Stimulated activated CD8-positive, alpha-beta memory T cell treated with anti-CD3 and anti-CD28 coated beads, Interleukin-15, amount 100 ng/mL, for 4 hours (primary cell): ENCODE measurements around the gene UBE2M.
"Not testable (repeated sequence)": the region's sequence is repeated elsewhere in the genome, so short reads cannot be mapped to it uniquely, and the experiment has no call there.

ENCODE experiments used
- DNase-seq, 2 donors: peaks; one replicate each; pipeline ENCODE4 v3.0.0-alpha.2; 2020; ENCODE audit warnings: low read depth in 2 of 2

The UBE2M gene

DNA sequence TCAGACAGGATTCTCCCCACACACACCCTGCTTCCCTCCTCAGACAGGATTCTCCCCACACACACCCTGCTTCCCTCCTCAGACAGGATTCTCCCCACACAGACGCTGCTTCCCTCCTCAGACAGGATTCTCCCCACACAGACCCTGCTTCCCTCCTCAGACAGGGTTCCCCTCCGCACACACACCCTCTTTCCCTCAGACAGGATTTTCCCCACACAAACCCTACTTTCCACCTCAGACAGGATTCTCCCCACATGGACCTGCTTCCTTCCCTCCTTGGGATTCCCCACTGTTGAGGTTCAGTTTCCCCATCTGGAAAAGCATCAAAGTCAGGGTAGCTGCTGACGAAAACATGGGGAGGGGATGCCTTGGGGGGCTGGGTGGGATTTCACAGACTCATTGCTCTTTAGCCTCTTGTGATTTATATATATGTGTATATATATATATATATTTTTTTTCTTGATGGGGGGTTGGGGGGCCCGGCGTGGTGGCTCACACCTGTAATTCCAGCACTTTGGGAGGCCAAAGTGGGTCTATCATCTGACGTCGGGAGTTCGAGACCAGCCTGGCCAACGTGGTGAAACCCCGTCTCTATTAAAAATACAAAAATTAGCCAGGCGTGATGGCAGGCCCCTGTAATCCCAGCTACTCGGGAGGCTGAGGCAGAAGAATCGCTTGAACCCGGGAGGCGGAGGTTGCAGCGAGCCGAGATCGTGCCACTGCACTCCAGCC, 15.6 kb downstream of the UBE2M start:
- not testable (repeated sequence) for DNase-seq

GRCh38 chr19:58539169-58539559, 19.2 kb downstream of the UBE2M start:
- not testable (repeated sequence) for DNase-seq

GRCh38 chr19:58538257-58539168, 19.9 kb downstream of the UBE2M start:
- no peak for DNase-seq

DNA sequence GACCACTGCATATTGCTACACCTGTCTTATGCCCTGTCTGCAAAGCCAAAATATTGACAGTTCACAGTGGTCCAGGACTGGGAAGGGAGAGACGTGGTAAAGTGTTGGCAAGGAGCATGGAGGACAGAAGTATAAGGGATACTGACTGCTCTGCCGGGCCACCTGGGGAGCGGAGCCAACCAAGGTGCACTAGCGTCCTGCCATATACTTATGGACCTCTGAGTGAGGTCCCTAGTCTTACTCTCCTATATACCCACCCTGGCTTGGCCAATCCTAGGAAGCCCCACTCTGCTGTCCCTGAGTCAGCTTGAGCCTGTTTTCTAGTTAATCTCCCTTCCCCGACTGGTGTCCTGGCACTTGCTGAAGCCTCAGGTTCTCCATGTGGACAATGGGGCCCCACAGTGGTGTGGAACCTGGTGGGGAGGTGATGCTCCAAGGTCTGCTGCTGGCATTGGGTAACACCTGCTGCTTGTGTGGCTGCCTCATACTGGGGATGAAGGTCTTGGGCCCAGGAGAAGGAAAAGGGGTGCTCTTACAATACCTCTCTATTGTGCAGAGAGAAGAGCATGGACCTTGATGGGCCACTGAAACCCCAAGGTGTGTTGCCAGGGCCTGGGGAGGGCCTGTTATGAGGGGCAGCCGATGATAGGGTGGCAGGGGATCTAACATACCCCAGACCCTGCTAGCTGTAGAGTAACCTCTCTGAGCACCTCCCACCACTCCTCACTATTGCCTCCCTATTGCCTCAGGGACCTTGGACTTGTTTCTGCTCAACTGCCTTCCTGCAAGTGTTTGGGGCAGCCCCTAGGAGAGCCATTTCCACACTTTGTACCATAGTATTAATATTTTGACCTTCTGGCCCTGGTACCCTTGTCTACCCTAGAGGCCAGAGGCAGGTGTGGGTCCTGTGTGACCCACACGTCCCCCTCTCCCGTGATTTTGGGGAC, 21.3 kb downstream of the UBE2M start:
- DNase-seq = no peak

- no peak for DNase-seq
Observed at GRCh38 chr19:58535857-58536256, 22.6 kb downstream of the UBE2M start.

GRCh38 chr19:58531034-58531840, 27.2 kb downstream of the UBE2M start:
- no peak for DNase-seq

DNA sequence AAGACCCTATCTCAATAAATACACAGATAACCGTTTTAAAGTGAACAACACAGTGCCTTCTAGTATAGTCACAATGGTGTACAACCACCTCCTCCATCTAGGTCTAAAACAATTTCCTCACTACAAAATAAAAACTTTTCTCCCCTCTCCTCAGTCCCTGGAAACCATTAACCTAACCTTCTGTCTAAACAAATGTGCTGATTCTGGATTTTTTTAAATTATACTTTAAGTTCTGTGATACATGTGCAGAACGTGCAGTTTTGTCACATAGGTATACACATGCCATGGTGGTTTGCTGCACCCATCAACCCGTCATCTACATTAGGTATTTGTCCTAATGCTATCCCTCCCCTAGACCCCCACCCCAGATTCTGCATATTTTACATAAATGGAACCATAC, 29.0 kb downstream of the UBE2M start:
- DNase-seq = no peak

DNA sequence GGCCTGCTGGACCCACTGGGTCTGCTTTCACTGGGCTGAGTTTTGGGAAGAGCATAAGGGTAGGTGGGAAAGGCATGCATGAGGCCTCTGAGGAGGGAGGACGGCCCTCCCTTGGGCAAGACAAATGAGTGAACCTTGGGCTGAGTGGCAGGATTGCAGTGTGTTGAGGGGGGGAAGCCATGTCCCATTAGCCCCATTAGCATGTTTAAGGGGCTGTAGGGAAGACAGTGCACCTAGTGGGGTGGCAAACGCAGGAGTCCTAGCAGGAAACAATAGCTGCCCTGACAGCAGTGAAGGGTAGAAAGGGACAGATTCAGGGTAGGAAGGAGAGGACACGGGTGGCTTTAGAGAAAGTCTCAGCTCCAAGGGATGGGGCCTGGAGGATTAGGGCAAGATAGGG, 35.7 kb downstream of the UBE2M start:
- no peak for DNase-seq

DNA sequence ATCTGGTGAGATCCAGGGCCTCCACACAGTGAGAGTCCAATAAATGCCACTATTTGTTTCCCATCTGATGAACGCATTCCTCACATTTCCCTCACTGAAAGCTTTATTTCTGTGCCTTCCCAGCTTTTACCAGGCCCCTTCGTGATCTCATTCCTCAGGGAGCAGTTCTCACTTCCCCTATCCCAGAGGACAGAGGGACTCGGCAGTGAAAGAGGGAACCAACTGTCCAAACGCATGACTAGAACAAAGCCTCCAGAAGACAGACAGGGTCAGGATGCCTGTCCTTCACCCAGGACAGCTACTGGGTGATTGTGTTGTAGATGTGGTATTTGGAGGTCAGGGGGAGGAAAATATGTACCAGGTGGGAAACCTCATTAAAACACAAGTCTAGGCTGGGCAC, 36.8 kb downstream of the UBE2M start:
- DNase-seq = no peak

GRCh38 chr19:58520257-58520599, 38.2 kb downstream of the UBE2M start:
- DNase-seq = no peak

GRCh38 chr19:58519355-58520256, 38.8 kb downstream of the UBE2M start, which contains the start of gene ZBTB45:
ZBTB45 (minus strand) TSS chr19:58519810; CDS start chr19:58517673, 2,137 bp downstream.
- peak; percentile 72 to 76 for DNase-seq

- no peak for DNase-seq
Observed at GRCh38 chr19:58519087-58519354, 39.4 kb downstream of the UBE2M start.

GRCh38 chr19:58518256-58519086, 39.9 kb downstream of the UBE2M start:
- no peak for DNase-seq

DNA sequence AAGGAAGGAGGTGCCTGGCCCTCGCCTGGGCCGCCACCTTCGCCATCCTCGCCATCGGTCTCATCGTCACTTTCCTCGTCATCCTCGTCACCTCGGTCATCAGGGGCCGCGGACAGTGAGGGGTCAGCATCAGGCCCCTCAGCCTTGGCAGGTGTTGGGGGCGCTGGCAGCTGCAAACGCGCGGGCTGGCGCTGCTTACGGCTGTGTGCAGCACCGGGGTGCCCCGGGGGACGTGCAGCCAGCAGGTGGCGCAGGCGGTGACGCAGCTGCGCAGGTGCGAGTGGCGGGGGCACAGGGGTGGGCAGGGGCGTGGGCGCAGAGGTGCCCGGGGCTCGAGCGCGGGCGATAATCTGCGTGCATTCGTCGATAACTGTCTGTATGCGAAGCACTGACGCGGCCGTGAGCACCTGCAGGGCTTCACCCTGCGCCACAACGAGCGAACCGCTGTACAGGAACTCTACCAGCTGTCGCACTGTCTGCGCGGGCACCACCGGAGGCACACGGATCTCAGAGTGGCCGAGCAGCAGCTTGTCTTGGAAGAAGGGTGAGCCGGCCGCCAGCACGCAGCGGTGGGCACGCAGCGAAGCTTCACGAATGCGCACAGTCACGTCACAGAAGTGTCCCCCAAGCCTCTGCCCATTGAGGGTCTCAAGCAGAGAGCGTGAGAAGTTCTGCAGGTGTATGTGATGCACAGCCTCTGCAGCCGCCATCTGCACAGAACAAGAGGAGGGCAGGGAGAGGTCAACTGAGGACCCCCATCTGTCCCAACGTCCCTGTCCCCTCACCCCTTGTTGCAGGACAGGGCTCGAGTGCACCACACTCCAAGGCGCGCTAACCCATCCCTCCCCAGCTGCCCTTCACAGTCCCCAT, 41.2 kb downstream of the UBE2M start:
- no peak for DNase-seq

DNA sequence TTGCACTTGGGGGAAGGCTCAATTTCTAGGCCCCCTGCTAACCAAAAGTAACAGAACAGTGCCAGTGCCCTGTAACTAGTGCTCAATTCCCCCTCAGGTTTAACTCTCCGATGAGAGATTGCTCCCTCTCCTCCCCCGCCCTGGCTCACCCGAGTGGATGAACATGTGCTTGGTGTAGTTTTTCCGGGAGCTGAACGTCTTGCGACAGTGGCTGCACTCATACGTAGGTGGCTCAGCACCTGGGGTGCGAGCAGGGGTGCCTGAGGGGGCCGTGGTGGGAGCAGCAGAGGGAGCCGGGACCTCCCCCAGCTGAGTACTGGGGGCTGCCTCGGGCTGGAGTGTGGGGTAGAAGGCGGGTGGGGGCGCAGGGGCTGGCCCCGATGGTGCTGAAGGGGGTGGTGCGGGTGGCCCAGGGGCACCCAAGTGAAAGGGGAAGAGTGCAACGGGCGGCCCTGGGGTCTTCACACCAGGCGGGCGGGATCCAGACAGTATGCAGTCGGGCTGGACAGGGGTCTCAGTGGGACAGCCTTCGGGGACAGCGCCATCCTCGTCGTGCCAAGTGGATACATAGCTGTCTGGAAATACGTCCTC, 42.1 kb downstream of the UBE2M start:
- DNase-seq = no peak

GRCh38 chr19:58515259-58515658, 43.2 kb downstream of the UBE2M start:
- DNase-seq = no peak

- no peak for DNase-seq
Observed at GRCh38 chr19:58514564-58515022, 43.8 kb downstream of the UBE2M start.
